Activated CD8-positive, alpha-beta T cell treated with anti-CD3 and anti-CD28 coated beads for 36 hours (primary cell): ENCODE results near the gene RFX3. TPM values are rescaled to one million over a fixed set of nuclear protein-coding genes. Genes with fewer than 3 reads are reported as not detected.

Experiments
- ATAC-seq: fragments of 200-7000 bp; cut with Tn5 transposase; one replicate; pipeline ENCODE4 v1.10.0; 2021; ENCODE audit warnings: mild to moderate bottlenecking, moderate library complexity
- CTCF ChIA-PET: fragments of 350-600 bp; sonication (Branson Sonifier 250); formaldehyde crosslinking; loops from one replicate; lab custom pipeline; 2021; ENCODE audit warnings: antibody characterized with exemption; lab: Charles Lee
- POLR2A ChIA-PET: fragments of 350-600 bp; sonication (Branson Sonifier 250); formaldehyde crosslinking; loops from one replicate; lab custom pipeline; 2021; ENCODE audit warnings: antibody characterized with exemption; lab: Charles Lee
- DNase-seq: peaks from one replicate; pipeline ENCODE4 v3.0.0-alpha.2; 2020
- H3K27ac Mint-ChIP-seq: one replicate; pipeline ENCODE4 v1.8.0; 2021; ENCODE audit warnings: mild to moderate bottlenecking, mixed read lengths
- H3K27me3 Mint-ChIP-seq: one replicate; pipeline ENCODE4 v1.8.0; 2021; ENCODE audit warnings: mixed read lengths
- H3K36me3 Mint-ChIP-seq: one replicate; pipeline ENCODE4 v1.8.0; 2021; ENCODE audit warnings: low read depth, mixed read lengths
- H3K4me1 Mint-ChIP-seq: one replicate; pipeline ENCODE4 v1.8.0; 2021; ENCODE audit warnings: low read depth, mixed read lengths
- H3K4me3 Mint-ChIP-seq: one replicate; pipeline ENCODE4 v1.8.0; 2021; ENCODE audit warnings: mild to moderate bottlenecking, moderate library complexity, mixed read lengths
- H3K9me3 Mint-ChIP-seq: one replicate; pipeline ENCODE4 v1.8.0; 2021; ENCODE audit warnings: mixed read lengths
- CTCF ChIP-seq: fragments of 200-600 bp; IDR thresholded peaks from one replicate; pipeline ENCODE4 v1.8.0; 2022; ENCODE audit warnings: antibody characterized with exemption, mild to moderate bottlenecking
- intact Hi-C: fragments of 100-400 bp; cut with micrococcal nuclease; formaldehyde crosslinking; loops from one replicate; pipeline ENCODE4 v1.10.0; 2022
- total RNA-seq, 2 experiments: library from RNA; stranded (reverse); gene quantifications; one replicate each; pipeline ENCODE4 v1.2.3, GENCODE V29; 2021

Gene RFX3
- total RNA-seq, 2 experiments from 2014 or later = 10.3 to 12.3 TPM

GRCh38 chr9:3549225-3549624, 23.4 kb upstream of the RFX3 start:
- ATAC-seq = no peak
- no peak for TF ChIP-seq CTCF

DNA sequence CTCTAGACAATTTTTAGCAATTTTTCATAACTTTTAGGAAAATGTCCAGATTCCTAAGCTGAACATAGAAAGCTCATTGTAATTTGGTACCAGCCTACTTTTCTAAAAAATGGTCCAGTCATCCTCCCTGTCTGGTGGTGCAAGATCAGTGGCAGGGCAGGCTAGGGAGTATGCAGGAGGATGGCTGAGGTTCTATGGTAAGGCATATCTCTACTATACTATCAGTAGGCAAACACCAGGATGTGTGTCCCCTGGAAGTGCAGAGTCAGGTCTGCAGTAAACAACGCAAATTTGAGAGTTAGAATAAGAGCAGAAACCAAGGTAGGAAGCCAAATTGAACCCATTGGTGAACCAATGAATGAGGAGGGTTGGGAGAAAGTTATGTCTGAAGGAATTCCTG, 22.8 kb upstream of the RFX3 start:
- CTCF ChIA-PET = no interaction called here
- no peak for TF ChIP-seq CTCF
- no peak for ATAC-seq
- no peaks in the 10 kb centered on the region for H3K27me3 Mint-ChIP-seq
- POLR2A ChIA-PET = interaction anchor here (0.6 kb wide), 1 partner anchor 1096 kb away, joined by 3 read pairs; no protein-coding TSS in a partner anchor
- H3K9me3 Mint-ChIP-seq = no peaks in the 10 kb centered on the region
- H3K4me1 Mint-ChIP-seq = peaks cover 10% of the 10 kb centered on the region
- H3K36me3 Mint-ChIP-seq = peaks cover 18% of the 10 kb centered on the region
- intact Hi-C loops = no loop called here
- no peak for DNase-seq
- H3K27ac Mint-ChIP-seq = no peak overlapping the region
- H3K4me3 Mint-ChIP-seq = no peak overlapping the region

More at GRCh38 chr9:3549225-3549624, 23.4 kb upstream of the RFX3 start:
- Mint-ChIP-seq H3K9me3 (no peaks in the 10 kb centered on the region), H3K36me3 (peaks cover 20% of the 10 kb centered on the region), H3K4me1 (peaks cover 4% of the 10 kb centered on the region), H3K27ac (no peak overlapping the region), H3K4me3 (no peak overlapping the region), H3K27me3 (no peaks in the 10 kb centered on the region)
- no peak for DNase-seq
- intact Hi-C loops = no loop called here
- ChIA-PET CTCF (no interaction called here), POLR2A (no interaction called here)

GRCh38 chr9:3541206-3541605, 15.4 kb upstream of the RFX3 start:
- H3K36me3 Mint-ChIP-seq = peaks cover 8% of the 10 kb centered on the region
- ChIA-PET CTCF (no interaction called here), POLR2A (interaction anchor here (1.6 kb wide), 1 partner anchor 14 kb away, joined by 3 read pairs; no protein-coding TSS in a partner anchor)
- no peak overlapping the region for H3K4me3 Mint-ChIP-seq
- peaks cover 6% of the 10 kb centered on the region for H3K9me3 Mint-ChIP-seq
- no peaks in the 10 kb centered on the region for H3K27me3 Mint-ChIP-seq
- TF ChIP-seq CTCF = no peak
- ATAC-seq (no peak), DNase-seq (no peak)
- no peak overlapping the region for H3K27ac Mint-ChIP-seq
- intact Hi-C loops = no loop called here
- H3K4me1 Mint-ChIP-seq = peaks cover 31% of the 10 kb centered on the region

GRCh38 chr9:3534614-3535404, 9.0 kb upstream of the RFX3 start:
- H3K27ac Mint-ChIP-seq = peak overlapping the region; percentile 67
- peaks cover 1% of the 10 kb centered on the region for H3K9me3 Mint-ChIP-seq
- ATAC-seq (peak; percentile 80), DNase-seq (peak; percentile 11)
- ChIA-PET CTCF (no interaction called here), POLR2A (no interaction called here)
- H3K27me3 Mint-ChIP-seq = no peaks in the 10 kb centered on the region
- H3K36me3 Mint-ChIP-seq = peaks cover 18% of the 10 kb centered on the region
- H3K4me1 Mint-ChIP-seq = peaks cover 40% of the 10 kb centered on the region
- intact Hi-C loops = no loop called here
- H3K4me3 Mint-ChIP-seq = peak overlapping the region; percentile 8
- TF ChIP-seq CTCF = no peak

DNA sequence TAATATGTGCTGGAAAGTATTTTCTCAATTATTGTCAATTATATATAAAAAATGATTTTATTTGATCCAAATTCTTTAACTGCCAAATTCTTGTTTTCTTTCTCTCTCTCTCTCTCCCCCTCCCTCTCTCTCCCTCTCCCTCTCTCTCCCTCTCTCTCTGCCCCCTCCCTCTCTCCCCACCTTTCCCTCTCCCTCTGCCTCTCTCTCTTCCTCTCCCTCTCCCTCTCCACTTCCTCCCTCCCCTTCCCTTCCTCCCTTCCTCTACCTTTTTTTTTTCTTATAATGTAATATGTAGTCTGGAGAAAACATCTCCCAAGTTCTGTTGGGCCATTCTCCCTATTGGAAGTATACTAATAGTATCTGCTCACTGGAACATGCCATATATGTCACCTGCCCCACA, 6.4 kb upstream of the RFX3 start:
- Mint-ChIP-seq H3K27ac (no peak overlapping the region), H3K4me3 (no peak overlapping the region), H3K4me1 (peaks cover 51% of the 10 kb centered on the region), H3K36me3 (peaks cover 29% of the 10 kb centered on the region), H3K9me3 (peaks cover 2% of the 10 kb centered on the region), H3K27me3 (no peaks in the 10 kb centered on the region)
- no peak for TF ChIP-seq CTCF
- ChIA-PET POLR2A (no interaction called here), CTCF (interaction anchor here (0.9 kb wide), 1 partner anchor 65 kb away, joined by 3 read pairs; no protein-coding TSS in a partner anchor)
- ATAC-seq = no peak
- intact Hi-C loops = no loop called here
- DNase-seq = no peak
